Colonic mucosa (tissue), 4 donors: ENCODE measurements around the gene ACACA. TPM values are rescaled to one million over a fixed set of nuclear protein-coding genes. Genes with fewer than 3 reads are reported as not detected.

ENCODE experiments used
- DNase-seq: peaks from one replicate; pipeline ENCODE4 v3.0.0-alpha.2; 2020
- H3K27ac ChIP-seq: fragments of 200-600 bp; one replicate; pipeline ENCODE4 v1.8.0; 2021
- H3K27me3 ChIP-seq: fragments of 200-600 bp; one replicate; pipeline ENCODE4 v1.8.0; 2021
- H3K36me3 ChIP-seq: fragments of 200-600 bp; one replicate; pipeline ENCODE4 v1.8.0; 2021
- H3K4me1 ChIP-seq: fragments of 200-600 bp; one replicate; pipeline ENCODE4 v1.8.0; 2021; ENCODE audit warnings: mild to moderate bottlenecking
- H3K4me3 ChIP-seq: fragments of 200-600 bp; one replicate; pipeline ENCODE4 v1.8.0; 2021
- H3K9ac ChIP-seq, 2 donors: one replicate each; pipeline ENCODE4 v1.7.0; 2013; ENCODE audit warnings: control low read depth in 2 of 2, low read depth in 2 of 2, low read length in 2 of 2
- H3K9me3 ChIP-seq: fragments of 200-600 bp; one replicate; pipeline ENCODE4 v1.8.0; 2021
- intact Hi-C: fragments of 100-400 bp; cut with DNase I; formaldehyde crosslinking; loops from one replicate; pipeline ENCODE4 v1.14.1; 2022
- total RNA-seq, 2 donors: library from RNA; stranded (reverse); fragmentation: NEBNext Ultra II Directional in 1 of 2; extraction: Animal tissue kit (Norgen Biotek cat#: 25700) in 1 of 2; gene quantifications; one replicate each; pipeline ENCODE4 v1.2.1, GENCODE V29; 2021
- TF ChIP-seq, protein P1 (sequence below): fragments of 200-600 bp; IDR thresholded peaks from one replicate; pipeline ENCODE4 v1.8.0; 2022; ENCODE audit warnings: antibody characterized with exemption, mild to moderate bottlenecking
- donor health status: healthy.
- donor health status: DM: no; HTN: no; CAD: no.
- donor health status: DM: no; HTN: no; CAD: no.

Gene ACACA
- total RNA-seq, 2 donors from 2014 or later, result 59.5 to 72.6 TPM

DNA sequence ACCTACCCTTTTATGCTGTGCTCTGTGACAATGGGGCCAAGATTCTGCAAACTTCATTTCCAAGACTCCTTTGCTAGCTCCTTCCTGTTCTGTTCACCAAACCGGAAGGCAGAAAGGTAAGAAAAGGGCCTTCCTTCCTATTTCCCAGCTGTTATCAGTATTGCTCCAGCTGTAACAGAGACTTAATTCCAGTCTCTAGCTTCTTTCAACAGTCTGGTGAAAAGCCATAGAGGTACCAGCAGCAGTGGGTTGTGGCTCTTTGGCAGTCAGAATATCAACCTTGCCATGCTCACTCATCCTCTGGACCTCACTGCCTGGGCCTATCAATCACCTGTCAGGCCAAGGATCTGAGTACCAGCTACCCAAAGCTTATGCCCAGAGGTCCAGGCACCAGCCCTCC, 120.2 kb downstream of the ACACA start:
- TF ChIP-seq, protein P1, sequence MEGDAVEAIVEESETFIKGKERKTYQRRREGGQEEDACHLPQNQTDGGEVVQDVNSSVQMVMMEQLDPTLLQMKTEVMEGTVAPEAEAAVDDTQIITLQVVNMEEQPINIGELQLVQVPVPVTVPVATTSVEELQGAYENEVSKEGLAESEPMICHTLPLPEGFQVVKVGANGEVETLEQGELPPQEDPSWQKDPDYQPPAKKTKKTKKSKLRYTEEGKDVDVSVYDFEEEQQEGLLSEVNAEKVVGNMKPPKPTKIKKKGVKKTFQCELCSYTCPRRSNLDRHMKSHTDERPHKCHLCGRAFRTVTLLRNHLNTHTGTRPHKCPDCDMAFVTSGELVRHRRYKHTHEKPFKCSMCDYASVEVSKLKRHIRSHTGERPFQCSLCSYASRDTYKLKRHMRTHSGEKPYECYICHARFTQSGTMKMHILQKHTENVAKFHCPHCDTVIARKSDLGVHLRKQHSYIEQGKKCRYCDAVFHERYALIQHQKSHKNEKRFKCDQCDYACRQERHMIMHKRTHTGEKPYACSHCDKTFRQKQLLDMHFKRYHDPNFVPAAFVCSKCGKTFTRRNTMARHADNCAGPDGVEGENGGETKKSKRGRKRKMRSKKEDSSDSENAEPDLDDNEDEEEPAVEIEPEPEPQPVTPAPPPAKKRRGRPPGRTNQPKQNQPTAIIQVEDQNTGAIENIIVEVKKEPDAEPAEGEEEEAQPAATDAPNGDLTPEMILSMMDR, result no peak
- intact Hi-C loops, result no loop called here
- no peak overlapping the region for H3K27ac ChIP-seq

DNA sequence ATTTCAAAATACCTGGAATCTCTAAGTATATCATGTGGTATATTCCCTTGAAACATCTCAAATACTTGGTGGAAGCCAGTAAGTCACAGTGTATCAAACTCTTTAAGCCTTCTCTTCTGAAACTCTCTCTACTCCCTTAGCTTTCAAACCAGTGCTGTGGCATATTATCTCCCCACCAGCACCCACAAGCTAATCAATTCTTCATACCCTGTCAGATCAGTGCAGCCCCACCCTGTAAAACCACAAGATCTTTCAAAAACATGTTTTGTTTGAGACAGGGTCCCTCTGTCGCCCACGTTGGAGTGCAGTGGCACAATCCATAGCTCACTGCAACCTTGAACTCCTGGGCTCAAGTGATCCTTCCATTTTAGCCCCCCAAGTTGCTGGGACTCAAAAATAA, 122.4 kb downstream of the ACACA start:
- H3K9ac ChIP-seq, result no peak overlapping the region
- H3K4me3 ChIP-seq, result no peak overlapping the region
- H3K4me1 ChIP-seq, result no peaks in the 10 kb centered on the region
- no peak for DNase-seq
- H3K9me3 ChIP-seq, result no peaks in the 10 kb centered on the region
- H3K36me3 ChIP-seq, result no peaks in the 10 kb centered on the region
- H3K27ac ChIP-seq, result no peak overlapping the region
- TF ChIP-seq, protein P1, result no peak
- intact Hi-C loops, result no loop called here
- H3K27me3 ChIP-seq, result no peaks in the 10 kb centered on the region

More for the DNA sequence above, 120.2 kb downstream of the ACACA start:
- Histone ChIP-seq H3K9ac (no peak overlapping the region), H3K4me3 (no peak overlapping the region), H3K36me3 (no peaks in the 10 kb centered on the region), H3K4me1 (no peaks in the 10 kb centered on the region), H3K27me3 (no peaks in the 10 kb centered on the region), H3K9me3 (no peaks in the 10 kb centered on the region)
- no peak for DNase-seq

- Histone ChIP-seq H3K9me3 (no peaks in the 10 kb centered on the region), H3K4me1 (no peaks in the 10 kb centered on the region), H3K27me3 (no peaks in the 10 kb centered on the region), H3K4me3 (no peak overlapping the region), H3K27ac (no peak overlapping the region), H3K9ac (no peak overlapping the region), H3K36me3 (no peaks in the 10 kb centered on the region)
- TF ChIP-seq, protein P1, result no peak
- intact Hi-C loops, result no loop called here
- no peak for DNase-seq
Measured at GRCh38 chr17:37283414-37283961, 123.1 kb downstream of the ACACA start.

GRCh38 chr17:37280841-37281240, 125.8 kb downstream of the ACACA start:
- Histone ChIP-seq H3K36me3 (no peaks in the 10 kb centered on the region), H3K27me3 (no peaks in the 10 kb centered on the region), H3K9ac (no peak overlapping the region), H3K4me3 (no peak overlapping the region), H3K9me3 (no peaks in the 10 kb centered on the region), H3K27ac (no peak overlapping the region), H3K4me1 (no peaks in the 10 kb centered on the region)
- intact Hi-C loops, result no loop called here
- no peak for DNase-seq
- TF ChIP-seq, protein P1, result no peak

- TF ChIP-seq, protein P1, result no peak
- Histone ChIP-seq H3K27ac (no peak overlapping the region), H3K9ac (no peak overlapping the region), H3K4me1 (no peaks in the 10 kb centered on the region), H3K27me3 (no peaks in the 10 kb centered on the region), H3K9me3 (no peaks in the 10 kb centered on the region), H3K4me3 (no peak overlapping the region), H3K36me3 (no peaks in the 10 kb centered on the region)
- DNase-seq, result no peak
- intact Hi-C loops, result no loop called here
Measured at GRCh38 chr17:37278247-37278894, 128.3 kb downstream of the ACACA start.
